ENCODE data around the gene NT5E.

Gene NT5E

GRCh38 chr6:85421972-85422371 lies 27.9 kb upstream of the NT5E start:
- DNase-seq (ENCODE audit: low read depth): no peak

DNA sequence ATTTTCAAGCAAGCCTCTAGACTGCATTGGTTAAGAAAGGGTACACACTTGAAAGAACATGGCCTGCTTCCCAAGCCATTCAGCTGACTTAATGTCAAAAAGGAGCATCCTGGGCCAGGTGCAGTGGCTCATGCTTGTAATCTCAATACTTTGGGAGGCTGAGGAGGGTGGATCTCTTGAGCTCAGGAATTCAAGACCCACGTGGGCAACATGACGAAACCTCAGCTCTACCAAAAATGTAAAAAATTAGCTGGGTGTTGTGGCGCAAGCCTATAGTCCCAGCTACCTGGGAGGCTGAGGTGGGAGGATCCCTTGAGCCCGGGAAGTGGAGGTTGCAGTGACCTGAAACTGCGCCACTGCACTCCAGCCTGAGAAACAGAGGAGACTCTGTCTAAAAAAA lies 26.9 kb upstream of the NT5E start:
- DNase-seq (ENCODE audit: low read depth): no peak

- no peak for DNase-seq (ENCODE audit: low read depth)
Measured at GRCh38 chr6:85424981-85425380, 24.9 kb upstream of the NT5E start.

DNA sequence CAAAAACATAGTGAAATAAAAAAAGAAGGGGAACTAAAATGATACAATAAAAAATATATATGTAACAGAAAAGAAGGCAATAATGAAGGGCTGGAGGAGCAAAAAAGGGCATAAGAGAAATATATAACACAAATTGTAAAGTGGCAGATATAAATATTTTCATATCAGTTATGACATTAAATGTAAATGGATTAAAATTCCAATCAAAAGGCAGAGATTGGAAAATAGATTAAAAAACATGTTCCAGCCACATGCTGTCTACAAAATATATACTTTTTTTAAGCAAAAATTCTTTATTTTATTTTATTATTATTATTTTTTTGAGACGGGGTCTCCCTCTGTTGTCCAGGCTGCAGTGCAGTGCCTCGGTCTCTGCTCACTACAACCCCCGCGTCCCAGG lies 23.9 kb upstream of the NT5E start:
- no peak for DNase-seq (ENCODE audit: low read depth)

DNA sequence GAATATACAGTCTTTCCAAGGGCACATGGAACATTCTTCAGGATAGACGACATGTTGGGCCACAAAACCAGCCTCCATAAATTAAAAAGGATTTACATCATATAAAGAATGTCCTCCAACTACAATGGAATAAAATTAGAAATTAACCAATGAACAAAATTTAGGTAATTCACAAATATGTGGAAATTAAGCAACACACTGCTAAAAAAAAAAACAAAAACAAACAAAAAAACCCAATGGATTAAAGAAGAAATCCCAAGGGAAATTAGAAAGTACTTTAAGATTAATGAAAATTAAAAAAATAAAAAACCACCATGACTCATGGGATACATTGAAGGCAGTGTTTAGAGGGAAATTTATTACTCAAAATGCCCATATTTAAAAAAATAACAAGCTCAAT lies 21.4 kb upstream of the NT5E start:
- DNase-seq (ENCODE audit: low read depth): no peak

- DNase-seq (ENCODE audit: low read depth): no peak
Measured at GRCh38 chr6:85429346-85429745, 20.5 kb upstream of the NT5E start.

- DNase-seq (ENCODE audit: low read depth): no peak
Measured at GRCh38 chr6:85431271-85431670, 18.6 kb upstream of the NT5E start.

DNA sequence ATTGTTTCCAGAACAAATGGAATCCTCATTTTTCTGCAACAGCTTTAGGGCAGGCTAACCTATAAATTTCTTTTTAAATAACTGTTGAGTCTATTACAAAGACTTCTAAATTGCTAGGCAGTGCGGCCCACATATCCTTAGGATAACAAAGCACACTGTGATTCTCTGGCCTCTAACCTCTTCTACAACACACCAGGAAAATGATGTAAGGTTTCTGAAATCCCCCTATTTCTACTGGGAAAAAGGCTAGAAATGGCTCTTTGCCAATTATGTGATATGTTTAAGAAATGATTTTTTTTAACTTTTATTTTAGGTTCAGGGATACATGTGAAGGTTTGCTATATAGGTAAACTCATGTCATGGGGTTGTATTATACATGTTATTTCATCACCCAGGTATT lies 17.3 kb upstream of the NT5E start:
- DNase-seq (ENCODE audit: low read depth): no peak

DNA sequence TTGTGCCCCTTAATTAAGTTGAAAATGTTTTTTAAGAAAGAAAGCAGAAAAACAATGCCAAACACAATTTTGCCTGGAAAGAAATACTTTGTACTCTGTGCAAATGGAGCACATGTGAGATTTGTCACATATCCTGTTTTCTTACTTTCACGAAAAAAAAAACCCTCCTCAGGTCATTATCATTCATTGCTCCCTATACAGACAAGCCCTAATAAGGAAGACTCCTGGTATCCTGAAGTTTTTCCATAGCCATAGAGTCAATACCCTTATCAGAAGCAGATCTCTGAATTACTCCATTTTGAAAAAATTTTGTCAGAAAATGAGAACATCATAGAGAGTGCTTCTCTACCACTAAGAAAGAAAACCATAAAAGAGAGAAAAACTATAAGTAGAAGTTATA lies 14.0 kb upstream of the NT5E start:
- no peak for DNase-seq (ENCODE audit: low read depth)

- DNase-seq (ENCODE audit: low read depth): no peak
Measured at GRCh38 chr6:85436411-85436810, 13.5 kb upstream of the NT5E start.

DNA sequence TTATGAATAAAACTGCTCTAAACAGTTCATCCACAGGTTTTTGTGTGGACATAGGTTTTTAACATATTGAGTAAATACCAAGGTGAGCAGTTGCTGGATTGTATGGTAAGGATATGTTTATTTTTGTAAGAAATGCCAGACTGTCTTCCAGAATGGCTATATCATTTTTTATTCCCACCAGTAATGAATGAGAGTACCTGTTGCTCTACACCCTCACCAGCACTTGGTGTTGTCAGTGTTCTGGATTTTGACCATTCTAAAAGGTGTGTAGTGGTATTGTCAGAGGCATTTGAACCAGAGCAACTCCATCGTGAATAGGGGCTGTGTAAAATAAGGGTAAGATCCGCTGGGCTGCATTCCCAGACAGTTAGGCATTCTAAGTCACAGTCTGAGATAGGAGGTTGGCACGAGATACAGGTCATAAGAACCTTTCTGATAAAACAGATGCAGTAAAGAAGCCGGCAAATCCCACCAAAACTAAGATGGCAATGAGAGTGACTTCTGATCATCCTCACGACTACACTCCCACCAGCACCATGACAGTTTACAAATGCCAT lies 12.9 kb upstream of the NT5E start:
- no peak for DNase-seq (ENCODE audit: low read depth)

DNA sequence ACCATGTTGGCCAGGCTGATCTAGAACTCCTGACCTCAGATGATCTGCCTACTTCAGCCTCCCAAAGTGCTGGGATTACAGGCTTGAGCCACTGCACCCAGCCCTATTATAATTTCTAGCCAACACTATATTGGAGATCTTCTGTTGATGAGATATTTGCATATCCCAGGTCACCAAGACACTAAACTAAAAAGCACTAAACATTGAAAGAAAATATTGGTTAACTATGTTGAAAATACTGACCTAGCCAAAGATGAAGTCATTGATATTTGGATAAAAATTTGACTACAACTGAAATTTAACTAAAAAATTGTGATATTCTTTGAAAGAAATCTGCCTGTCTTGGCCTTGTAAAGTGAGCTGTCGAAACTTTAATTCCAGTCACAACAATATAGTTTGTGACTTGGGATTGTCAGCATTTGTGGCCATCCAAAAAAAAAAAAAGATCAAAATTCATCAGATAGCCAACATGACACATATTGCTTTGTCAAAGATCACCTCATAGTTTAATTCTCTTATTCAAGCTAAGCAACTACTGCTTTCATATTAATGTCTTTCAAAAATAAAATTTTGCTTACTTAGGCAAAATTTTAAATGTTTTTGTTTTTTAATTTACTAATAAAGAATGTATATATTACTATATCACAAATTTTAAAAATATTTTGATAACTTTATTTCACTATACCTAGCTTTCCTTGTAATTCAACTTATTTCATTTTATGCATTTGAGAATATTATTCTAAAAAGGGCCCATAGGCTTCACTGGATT lies 6.3 kb upstream of the NT5E start:
- DNase-seq (ENCODE audit: low read depth): no peak

DNA sequence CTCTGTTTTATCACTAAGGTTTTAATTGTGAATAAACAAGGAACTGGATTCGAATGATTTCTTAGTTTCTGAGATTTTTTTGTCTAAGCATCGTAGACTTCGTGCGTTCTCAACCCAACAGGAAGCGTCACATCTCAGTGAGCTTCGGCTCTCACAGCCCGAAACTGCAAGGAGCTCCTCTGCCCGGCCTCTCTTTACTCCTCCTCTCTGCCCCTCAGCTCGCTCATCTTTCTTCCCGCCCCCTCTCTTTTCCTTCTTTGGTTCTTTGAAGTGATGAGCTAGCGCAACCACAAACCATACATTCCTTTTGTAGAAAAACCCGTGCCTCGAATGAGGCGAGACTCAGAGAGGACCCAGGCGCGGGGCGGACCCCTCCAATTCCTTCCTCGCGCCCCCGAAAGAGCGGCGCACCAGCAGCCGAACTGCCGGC lies 480 bp upstream of the NT5E start:
- DNase-seq (ENCODE audit: low read depth): peak; percentile 46

DNA sequence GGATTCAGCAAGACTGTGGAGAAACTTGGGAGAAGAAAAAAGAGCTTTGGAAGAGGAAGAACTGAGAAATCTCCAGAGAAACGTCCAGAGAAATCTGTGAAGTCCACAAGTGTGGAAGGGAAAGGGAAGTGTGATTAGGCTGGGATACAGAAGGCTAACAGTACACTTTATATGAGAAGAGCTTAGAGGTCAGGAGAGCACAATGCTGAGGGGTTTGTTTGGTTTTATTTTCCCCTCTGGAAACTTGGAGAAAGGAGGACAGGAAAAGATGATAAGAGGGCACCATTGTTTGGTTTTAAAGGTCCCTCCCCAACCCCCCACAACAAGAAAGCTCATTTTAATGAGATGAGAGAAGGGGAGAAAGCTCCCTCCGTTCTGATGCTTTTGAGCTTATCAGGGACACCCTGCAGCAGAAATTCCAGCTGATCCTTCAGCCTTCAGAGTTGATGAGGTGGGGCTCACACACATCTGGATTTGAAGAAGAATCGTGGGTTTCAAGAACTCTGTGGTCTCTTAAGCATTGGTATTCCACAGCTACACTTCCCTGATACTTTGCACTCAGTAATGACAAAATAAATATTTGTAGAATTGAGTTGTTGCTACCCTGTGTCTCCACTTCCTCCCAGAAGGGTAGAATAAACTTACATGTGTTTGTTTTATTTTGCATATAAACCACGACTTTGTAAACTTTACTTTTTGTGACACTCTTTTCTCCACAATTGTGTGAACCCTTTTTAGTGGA lies 1.9 kb downstream of the NT5E start:
- DNase-seq (ENCODE audit: low read depth): no peak

DNA sequence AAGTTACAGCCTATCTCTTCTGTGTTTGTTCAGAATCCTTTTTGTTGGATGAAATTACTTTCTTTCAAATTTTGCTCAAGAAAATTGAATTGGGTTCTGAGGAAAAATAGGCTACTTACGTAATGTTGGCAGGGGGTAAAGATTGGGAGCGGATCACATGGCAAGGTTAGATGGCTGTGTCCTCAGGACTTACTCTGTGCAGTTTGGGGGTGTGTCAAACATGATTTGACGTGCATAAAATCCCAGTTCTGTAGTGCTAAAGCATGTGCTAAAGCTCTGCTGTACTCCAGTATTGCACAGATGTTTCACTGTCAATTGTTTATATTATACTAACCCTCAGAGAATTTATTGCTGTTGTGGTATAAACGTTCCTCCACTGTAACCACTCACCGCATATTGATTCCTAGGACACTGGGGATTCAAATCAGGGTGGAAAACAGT lies 2.6 kb downstream of the NT5E start:
- no peak for DNase-seq (ENCODE audit: low read depth)

DNA sequence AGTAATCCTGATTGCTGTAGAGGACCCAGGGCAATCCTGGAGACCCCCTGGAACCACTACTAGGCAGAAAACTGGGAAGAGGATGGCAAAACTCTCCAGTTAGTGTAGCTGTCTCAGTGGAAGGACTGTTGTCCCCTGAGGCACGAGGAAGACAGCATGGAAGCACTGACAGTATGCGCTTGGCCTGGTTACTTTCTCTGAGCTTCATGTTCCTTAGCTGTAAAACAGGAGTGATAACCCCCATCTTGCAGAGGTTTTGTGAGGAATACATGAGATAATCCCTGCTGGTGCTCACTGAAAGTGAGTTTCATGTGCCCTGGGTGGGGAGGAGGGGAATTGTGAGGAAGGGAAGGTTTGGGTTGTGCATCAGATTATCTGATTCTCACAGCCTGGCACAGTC lies 3.2 kb downstream of the NT5E start:
- DNase-seq (ENCODE audit: low read depth): no peak

DNA sequence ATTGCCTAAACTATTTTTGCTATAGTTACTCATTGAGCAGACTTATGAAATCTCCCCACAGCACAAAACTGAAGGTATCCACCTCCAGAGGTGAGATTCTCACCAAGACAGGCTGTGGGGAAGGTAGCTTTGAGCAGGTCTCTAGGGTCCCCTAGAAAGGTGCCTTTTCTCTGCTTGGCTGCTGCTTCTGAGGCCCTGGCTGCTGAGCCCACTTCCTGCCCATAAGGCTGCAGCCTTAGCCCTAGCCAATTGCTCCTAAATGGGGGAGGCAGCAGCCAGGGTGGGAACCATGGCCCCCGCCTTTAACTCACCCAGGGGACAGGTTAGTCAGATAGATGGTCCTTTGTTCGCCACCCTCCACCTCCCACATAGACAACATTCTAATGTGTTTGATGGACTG lies 3.6 kb downstream of the NT5E start:
- no peak for DNase-seq (ENCODE audit: low read depth)

- DNase-seq (ENCODE audit: low read depth): no peak
Measured at GRCh38 chr6:85455471-85456026, 5.7 kb downstream of the NT5E start.

- DNase-seq (ENCODE audit: low read depth): no peak
Measured at GRCh38 chr6:85456782-85457181, 6.9 kb downstream of the NT5E start.

GRCh38 chr6:85458184-85458583 lies 8.3 kb downstream of the NT5E start:
- DNase-seq (ENCODE audit: low read depth): no peak

DNA sequence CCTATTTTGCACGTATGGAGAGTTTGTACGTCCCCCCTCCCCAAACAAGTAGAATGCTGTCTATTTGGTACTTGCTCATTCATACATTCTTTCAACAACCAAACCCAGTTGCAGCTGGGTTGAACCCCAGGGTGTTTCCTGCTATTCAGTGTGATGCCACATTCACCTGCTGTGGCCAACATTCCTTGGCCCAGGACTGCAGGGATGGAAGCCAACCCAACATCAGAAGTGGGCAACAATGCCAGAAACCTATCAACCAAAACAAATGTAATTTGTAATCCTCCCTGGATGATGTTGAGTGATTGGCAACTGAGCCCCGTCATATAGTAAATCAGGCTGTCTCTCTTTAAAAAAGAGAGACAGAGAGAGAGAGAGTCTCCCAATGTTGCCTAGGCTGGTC lies 8.9 kb downstream of the NT5E start:
- DNase-seq (ENCODE audit: low read depth): no peak

DNA sequence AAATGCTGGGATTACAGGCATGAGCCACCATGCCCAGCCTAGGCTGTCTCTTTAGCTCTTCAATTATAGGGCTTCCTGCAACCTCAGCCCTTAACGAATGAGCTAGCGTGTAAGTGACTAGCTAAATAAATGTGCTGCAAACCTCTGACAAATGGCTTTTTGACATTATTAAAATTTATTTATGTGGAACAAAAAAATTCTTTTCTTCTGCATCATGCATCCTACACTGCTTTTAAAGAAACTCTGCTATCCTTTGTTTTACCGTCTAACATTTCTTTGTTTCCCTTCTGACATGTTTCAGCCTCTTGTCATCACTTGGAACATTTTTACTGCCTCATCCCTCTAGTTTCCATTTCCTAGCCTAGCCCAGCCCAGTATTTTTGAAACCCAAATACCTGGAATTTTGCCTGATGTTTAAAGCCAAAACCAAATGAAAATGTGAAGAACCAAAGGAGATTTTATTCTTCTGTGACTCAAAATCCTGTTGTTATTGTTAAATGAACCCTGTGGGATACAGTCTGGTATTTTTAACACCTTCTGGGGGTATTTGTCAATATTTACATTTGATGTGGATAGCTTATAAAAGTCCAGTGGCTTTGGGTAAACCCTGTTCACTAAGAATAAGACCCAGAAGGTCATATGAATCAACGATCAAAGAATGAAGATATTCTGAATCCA lies 9.5 kb downstream of the NT5E start:
- DNase-seq (ENCODE audit: low read depth): no peak

Measured in activated T-cell treated with anti-CD3 and anti-CD28 coated beads for 48 hours (primary cell).